AG09309 (cell line): ENCODE measurements around the gene TUBB2B.

ENCODE experiments used
- DNase-seq: peaks from one replicate; pipeline ENCODE4 v3.0.0-alpha.2; 2010; ENCODE audit warnings: low read depth
- H3K4me3 ChIP-seq: 2 replicates; pipeline ENCODE4 v1.5.1; 2011; ENCODE audit warnings: mild to moderate bottlenecking, low read depth, low read length, moderate library complexity; ENCODE audit not compliant: control insufficient read depth
- TF ChIP-seq, protein P1 (sequence below): IDR thresholded peaks from 2 replicates; pipeline ENCODE4 v1.5.1; 2011; ENCODE audit warnings: mild to moderate bottlenecking, low read depth, low read length, inconsistent platforms; ENCODE audit not compliant: insufficient read depth, control insufficient read depth; ENCODE audit errors: missing control alignments

Gene TUBB2B

DNA sequence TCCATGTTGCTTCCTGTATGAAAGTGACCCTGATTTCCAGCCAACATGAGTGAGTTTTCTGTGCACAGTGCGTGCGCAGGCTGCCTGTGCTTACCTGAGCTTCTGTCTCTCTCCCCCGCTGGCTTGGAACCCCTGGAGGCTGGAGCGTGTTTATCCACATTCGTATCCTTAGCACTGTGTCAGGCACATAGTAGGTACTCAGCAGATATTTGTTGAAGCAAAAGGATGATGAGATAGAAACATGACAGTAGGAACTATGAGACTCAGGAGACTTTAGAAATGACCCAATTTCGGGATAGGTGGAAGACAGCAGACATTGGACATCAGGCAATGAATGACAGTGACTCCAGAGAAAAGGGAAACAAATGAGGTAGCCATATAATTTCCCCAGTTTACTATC is 15.2 kb downstream of the TUBB2B start:
- no peak for DNase-seq
- TF ChIP-seq, protein P1, sequence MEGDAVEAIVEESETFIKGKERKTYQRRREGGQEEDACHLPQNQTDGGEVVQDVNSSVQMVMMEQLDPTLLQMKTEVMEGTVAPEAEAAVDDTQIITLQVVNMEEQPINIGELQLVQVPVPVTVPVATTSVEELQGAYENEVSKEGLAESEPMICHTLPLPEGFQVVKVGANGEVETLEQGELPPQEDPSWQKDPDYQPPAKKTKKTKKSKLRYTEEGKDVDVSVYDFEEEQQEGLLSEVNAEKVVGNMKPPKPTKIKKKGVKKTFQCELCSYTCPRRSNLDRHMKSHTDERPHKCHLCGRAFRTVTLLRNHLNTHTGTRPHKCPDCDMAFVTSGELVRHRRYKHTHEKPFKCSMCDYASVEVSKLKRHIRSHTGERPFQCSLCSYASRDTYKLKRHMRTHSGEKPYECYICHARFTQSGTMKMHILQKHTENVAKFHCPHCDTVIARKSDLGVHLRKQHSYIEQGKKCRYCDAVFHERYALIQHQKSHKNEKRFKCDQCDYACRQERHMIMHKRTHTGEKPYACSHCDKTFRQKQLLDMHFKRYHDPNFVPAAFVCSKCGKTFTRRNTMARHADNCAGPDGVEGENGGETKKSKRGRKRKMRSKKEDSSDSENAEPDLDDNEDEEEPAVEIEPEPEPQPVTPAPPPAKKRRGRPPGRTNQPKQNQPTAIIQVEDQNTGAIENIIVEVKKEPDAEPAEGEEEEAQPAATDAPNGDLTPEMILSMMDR: no peak
- no peak overlapping the region for H3K4me3 ChIP-seq

DNA sequence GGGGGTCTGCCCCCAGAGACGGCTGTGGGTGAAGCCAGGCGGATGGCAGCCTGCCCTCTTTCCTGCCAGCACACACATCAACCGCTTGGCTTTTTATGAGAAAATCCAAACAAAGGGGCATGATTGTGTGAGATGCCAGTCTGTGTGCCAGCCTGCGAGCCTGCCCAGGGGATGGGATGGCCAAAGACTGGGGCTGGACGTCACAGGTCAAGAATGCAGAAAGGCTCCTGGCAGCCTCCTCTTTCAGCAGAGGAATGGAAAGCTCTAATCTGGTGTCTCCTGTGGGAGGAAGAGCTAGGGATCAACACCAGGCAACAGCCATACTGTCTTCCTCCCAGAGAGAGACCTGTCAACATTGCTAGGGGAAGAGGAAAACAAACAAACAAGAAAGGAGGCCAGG is 15.8 kb downstream of the TUBB2B start:
- no peak for DNase-seq
- no peak overlapping the region for H3K4me3 ChIP-seq
- TF ChIP-seq, protein P1: no peak

DNA sequence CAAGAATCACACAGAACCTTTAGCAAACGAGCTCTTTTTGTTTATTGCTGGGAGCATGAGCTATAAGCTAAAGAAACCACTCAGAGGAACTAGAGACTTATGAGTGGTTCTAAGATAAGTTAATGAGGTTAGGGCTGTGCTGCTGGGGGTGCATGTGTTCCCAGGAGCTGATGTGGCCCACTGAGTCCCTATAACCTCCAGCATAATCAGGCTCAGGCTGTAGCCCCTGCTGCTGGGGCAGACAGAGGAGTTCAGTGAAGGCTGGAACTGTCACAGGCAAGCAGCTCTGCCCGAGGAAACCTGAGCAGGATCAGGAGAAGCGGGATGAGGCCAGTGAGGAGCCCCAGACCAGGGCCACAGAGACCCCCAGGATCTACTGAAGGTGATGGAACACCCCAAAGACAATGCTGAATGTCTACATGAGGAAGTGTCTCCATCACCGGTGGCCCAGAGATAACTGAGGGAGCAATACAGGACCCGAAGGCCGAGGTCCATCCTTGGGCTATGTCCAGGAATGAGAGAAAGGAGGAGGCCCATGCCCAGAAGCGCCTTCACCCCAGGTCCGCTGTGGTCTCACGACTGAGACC is 17.3 kb downstream of the TUBB2B start:
- TF ChIP-seq, protein P1: no peak
- no peak for DNase-seq

DNA sequence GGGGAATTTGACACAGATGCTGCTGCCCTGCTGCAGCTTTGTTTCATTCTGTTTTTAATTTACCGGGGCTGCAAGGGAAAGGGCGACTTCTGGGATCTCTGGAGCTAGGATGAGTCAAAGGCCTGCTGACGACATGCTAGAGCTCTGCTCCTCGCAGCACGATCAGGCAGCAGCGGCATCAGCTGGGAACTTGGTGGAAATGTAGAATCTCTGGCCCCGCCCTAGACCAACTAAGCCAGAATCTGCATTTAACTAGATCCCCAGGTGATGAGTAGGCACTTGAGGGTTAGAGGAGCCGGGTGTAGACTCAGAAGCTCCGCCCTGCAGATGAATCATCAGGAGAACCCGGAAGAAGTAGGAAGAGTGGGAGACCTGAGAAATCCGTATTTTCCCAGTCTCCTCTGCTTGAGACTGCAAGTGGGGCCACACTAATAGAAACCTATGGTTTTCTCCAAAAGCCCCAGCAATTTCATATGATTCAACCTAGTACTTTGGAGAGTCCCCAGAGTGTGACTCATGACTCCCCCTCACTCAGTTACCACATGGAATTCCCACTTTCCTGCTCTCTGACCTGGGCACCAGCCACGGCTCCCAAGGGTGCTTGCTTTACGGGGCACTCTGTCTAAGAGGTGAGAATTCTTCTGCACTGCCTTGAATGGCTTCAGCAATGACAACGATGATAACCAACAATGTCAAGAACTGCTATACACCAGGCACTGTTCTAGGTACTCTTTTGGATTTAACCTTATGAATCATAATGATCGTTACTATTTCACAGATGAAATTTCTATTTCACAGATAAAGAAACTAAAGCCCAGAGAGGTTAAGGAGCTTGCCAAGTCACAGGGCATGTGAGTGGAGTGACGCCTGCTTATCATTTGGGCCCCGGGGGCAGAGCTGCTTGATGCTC is 18.1 kb downstream of the TUBB2B start:
- peak overlapping the region; percentile 14 for H3K4me3 ChIP-seq
- TF ChIP-seq, protein P1: peak; percentile 42
- peak; percentile 95 for DNase-seq

More for the DNA sequence above, 17.3 kb downstream of the TUBB2B start:
- H3K4me3 ChIP-seq: no peak overlapping the region

DNA sequence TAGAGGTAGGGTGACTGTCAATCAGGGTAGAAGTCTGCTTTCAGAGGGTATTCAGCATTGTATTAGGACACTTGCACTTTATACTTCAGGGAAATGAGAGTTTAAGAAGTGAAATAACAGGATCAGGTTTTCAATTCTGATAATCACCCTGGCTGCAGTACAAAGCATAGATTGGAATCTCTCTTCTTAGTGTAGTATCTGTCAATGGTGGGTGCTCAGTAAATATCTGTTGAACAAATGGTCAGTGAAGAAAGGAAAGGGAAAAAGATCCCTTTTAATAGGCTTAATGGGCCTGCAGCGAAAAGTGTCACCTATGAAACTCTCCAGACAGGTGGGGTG is 18.7 kb downstream of the TUBB2B start:
- TF ChIP-seq, protein P1: no peak
- no peak for DNase-seq
- peak overlapping the region; percentile 14 for H3K4me3 ChIP-seq

DNA sequence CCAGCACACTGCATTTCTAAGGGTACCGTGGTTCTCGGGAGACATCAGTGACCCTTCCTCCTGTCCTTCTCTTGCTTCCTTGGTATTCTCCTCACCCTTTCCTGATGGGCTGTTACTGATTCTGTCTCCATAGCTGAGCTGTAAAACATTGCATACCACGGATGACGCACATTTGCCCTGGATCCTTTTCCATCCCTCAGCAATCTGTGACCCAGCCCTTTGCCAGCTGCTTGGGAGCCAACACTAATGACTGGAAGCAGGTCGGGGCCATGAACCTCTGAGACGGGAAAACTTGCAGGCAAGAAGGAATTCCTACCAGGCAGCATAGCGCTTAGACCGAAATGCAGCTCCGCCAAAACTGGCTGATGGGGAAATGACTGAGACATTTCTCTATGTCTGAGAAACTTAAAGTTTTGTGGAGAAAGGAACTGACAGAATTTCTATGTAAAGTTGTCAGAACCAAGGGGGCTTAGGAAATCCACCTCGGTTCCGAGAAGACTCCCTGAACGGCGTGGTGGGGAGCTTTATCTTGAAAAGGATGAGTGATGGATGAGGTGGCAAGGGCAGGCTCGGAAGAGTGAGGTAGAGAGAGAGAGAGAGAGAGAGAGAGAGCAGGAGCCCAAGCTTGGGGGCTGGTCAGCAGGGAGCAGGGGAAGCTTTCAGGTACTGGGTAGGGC is 19.2 kb downstream of the TUBB2B start:
- peak overlapping the region; percentile 14; the same call in 1 of the 2 replicates for H3K4me3 ChIP-seq
- DNase-seq: peak; percentile 92
- TF ChIP-seq, protein P1: no peak
